ENCODE measurements around the gene TAS1R3.
A peak's percentile ranks its signal among the peaks of the same experiment; 100 is the strongest.

Gene TAS1R3

GRCh38 chr1:1324524-1325287 lies 6.4 kb upstream of the TAS1R3 start, which contains the start of the genes CPTP and INTS11:
Gene CPTP (plus strand): TSS chr1:1324802. CDS start chr1:1326911, 2,109 bp downstream.
Gene INTS11 (minus strand): TSS chr1:1324660. CDS start chr1:1324608, 52 bp downstream.
- DNase-seq = peak; percentile 95

DNA sequence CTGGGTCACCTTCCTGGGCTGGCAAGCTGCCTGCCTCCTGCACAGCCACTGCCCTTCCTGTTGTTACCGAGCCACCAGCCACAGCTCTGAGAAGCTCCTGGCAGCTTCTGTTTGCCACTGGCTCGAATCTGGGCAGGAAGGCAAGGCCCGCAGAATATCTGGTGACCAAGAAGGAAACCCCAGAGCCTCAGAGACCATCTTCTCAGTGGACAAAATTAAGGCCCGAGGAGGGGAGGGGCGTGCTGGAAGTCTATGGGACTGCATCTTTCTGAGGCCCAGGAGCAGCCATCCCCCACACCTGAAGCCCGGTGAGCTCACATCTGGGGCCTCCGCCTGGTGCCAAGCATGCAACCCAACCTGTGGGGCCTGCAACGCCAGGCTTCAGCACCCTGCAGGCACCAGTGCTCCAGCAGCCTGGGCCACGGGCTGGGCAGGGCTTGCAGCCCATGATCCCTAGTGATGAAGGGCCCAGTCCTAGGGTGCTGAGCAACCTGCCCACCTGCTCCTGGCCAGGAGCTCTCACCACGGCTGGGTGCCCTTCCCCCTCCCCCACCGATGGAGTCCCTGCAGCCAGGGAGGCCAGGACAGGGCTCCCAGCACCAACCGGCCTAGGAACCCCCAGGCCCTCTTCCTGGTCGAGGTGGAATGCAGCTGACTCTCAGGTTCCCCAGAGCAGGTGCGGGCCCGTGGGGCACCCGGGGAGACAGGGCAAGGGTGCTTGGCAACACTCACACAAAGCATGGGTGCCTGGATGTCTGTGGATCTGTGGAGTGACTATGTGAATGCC lies 5.6 kb upstream of the TAS1R3 start:
- no peak for DNase-seq

GRCh38 chr1:1326075-1326605 lies 4.9 kb upstream of the TAS1R3 start:
- no peak for DNase-seq

DNA sequence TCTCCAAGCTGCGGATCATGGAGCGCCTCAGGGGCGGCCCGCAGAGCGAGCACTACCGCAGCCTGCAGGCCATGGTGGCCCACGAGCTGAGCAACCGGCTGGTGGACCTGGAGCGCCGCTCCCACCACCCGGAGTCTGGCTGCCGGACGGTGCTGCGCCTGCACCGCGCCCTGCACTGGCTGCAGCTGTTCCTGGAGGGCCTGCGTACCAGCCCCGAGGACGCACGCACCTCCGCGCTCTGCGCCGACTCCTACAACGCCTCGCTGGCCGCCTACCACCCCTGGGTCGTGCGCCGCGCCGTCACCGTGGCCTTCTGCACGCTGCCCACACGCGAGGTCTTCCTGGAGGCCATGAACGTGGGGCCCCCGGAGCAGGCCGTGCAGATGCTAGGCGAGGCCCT lies 3.8 kb upstream of the TAS1R3 start:
- DNase-seq = no peak

DNA sequence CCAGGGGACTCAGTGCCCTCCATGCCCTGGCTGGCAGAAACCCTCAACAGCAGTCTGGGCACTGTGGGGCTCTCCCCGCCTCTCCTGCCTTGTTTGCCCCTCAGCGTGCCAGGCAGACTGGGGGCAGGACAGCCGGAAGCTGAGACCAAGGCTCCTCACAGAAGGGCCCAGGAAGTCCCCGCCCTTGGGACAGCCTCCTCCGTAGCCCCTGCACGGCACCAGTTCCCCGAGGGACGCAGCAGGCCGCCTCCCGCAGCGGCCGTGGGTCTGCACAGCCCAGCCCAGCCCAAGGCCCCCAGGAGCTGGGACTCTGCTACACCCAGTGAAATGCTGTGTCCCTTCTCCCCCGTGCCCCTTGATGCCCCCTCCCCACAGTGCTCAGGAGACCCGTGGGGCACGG lies 2.8 kb upstream of the TAS1R3 start:
- DNase-seq = no peak

DNA sequence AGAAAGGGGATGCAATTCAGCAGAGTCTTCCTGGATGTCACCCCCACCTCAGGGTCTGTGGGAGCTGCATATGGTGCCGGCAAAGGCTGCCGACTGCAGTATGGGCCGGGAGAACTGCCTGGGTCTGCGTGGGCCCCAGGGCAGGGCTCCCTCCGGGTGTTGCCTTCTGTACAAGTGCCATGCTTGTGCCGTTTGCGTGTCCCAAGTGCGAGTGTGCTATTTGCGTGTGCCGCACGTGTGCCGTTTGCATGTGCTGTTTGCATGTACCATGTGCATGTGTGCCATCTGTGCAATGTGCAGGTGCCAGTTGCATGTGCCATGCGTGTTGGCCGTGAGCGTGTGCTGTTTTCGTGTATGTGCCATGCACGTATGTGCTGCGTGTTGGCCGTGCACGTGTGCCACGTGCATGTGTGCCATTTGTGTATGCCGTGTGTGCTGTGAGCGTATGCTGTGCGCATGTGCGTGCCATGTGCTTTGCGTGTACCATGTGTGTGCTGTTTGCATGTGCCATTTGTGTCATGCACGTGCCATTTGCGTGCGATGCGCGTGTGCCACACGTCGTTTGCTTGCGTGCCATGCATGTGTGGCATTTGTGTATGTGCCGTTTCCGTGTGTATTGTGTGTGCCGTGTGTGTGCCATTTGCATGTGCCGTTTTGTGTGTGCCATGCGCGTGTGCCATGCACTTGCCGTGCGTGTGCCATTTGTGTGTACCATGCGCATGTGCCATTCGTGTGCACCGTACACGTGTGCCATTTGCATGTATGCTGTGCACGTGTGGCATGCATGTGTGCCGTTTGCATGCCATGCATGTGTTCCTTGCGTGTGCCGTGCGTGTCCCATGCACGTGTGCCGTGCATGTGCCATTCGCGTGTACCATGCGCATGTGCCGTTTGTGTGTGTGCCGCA lies 1.5 kb upstream of the TAS1R3 start:
- DNase-seq = no peak

- DNase-seq = no peak
These were observed 563 bp upstream of the TAS1R3 start for GRCh38 chr1:1330366-1331067.

DNA sequence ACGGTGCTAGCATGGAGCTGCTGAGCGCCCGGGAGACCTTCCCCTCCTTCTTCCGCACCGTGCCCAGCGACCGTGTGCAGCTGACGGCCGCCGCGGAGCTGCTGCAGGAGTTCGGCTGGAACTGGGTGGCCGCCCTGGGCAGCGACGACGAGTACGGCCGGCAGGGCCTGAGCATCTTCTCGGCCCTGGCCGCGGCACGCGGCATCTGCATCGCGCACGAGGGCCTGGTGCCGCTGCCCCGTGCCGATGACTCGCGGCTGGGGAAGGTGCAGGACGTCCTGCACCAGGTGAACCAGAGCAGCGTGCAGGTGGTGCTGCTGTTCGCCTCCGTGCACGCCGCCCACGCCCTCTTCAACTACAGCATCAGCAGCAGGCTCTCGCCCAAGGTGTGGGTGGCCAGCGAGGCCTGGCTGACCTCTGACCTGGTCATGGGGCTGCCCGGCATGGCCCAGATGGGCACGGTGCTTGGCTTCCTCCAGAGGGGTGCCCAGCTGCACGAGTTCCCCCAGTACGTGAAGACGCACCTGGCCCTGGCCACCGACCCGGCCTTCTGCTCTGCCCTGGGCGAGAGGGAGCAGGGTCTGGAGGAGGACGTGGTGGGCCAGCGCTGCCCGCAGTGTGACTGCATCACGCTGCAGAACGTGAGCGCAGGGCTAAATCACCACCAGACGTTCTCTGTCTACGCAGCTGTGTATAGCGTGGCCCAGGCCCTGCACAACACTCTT lies 1.1 kb downstream of the TAS1R3 start:
- peak; percentile 61 for DNase-seq

DNA sequence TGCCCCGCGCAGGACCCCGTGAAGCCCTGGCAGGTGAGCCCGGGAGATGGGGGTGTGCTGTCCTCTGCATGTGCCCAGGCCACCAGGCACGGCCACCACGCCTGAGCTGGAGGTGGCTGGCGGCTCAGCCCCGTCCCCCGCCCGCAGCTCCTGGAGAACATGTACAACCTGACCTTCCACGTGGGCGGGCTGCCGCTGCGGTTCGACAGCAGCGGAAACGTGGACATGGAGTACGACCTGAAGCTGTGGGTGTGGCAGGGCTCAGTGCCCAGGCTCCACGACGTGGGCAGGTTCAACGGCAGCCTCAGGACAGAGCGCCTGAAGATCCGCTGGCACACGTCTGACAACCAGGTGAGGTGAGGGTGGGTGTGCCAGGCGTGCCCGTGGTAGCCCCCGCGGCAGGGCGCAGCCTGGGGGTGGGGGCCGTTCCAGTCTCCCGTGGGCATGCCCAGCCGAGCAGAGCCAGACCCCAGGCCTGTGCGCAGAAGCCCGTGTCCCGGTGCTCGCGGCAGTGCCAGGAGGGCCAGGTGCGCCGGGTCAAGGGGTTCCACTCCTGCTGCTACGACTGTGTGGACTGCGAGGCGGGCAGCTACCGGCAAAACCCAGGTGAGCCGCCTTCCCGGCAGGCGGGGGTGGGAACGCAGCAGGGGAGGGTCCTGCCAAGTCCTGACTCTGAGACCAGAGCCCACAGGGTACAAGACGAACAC lies 1.8 kb downstream of the TAS1R3 start:
- DNase-seq = peak; percentile 61

- DNase-seq = peak; percentile 59
These were observed 2.6 kb downstream of the TAS1R3 start for GRCh38 chr1:1333551-1334241.

GRCh38 chr1:1334835-1335234 lies 3.8 kb downstream of the TAS1R3 start:
- no peak for DNase-seq

DNA sequence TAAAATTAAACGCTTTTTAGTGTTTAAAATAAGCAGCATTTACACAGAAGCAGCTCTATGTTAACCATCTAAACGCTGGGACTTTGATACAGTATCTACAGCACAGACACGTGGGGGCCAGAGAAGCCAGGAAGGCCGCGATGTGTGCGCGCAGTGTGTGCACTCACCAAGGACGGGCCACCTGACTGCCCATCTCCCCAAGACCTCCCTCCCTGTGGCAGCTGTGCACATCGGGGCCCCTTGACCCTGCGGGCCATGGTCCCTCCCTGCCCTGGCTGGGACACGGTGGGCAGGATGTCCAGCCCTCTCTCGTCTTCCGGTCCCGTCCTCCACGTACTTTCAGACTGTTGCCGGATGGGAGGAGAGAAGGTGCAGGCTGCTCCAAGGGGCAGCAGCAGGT lies 4.2 kb downstream of the TAS1R3 start:
- DNase-seq = peak; percentile 63

GRCh38 chr1:1335792-1336248 lies 4.7 kb downstream of the TAS1R3 start:
- DNase-seq = no peak

GRCh38 chr1:1336446-1336845 lies 5.4 kb downstream of the TAS1R3 start:
- DNase-seq = no peak

GRCh38 chr1:1336931-1337792 lies 6.1 kb downstream of the TAS1R3 start:
- no peak for DNase-seq

DNA sequence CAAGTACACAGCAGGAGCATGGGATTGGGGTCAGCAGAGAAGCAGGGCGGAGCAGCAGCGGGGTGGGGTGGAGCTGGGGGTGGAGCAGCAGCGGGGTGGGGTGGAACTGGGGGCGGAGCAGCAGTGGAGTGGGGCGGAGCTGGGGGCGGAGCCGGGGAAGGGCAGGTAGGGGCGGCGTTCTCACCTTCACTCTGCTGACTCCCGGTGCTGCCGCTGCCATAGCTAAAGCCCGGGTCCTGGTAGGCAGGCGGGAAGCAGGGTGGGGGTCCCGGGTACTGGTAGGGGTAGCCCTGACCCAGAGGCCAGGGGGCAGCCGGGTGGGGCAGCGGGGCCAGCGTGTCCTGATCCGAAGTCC lies 6.7 kb downstream of the TAS1R3 start:
- peak; percentile 67 for DNase-seq

DNA sequence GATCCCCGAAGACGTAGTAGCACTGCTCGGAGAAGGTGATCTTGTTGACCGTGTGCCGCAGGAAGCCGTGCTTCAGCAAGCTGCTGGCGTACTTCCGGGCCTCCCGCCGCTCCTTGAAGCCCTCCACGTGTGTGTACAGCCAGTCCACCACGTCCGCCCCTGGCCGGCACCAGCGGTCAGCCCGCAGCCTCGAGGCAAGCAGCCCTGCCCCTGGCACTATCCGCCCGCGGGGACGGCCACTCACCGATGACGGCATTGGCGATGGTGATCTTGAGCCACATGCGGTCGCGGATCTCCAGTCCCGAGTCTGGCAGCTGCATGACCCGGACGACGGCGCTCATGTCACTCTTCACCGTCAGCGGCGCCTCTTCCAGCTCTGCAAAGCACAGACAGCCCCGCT lies 7.2 kb downstream of the TAS1R3 start:
- no peak for DNase-seq

DNA sequence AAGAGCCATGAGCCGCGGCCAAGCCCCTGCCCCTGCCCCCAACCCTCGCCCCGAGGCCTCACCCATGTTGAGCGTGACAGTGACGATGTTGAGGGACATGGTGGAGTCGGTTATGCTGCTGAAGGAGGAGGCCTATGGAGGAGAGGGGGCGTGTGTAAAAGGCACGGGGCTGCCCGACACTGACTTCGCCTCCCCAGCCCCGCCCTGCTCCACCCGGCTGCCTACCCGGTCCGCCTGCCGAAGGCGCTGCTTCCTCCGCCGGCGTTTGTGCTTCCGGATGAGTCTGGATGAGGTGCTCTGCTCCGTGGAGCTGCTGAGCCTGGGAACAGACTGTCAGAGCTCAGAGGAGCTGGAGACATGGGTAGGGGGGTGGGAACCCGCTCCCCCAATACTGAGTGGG lies 9.1 kb downstream of the TAS1R3 start:
- no peak for DNase-seq
